Hepatocyte (in vitro differentiated cells): ENCODE data around the gene HOXD4.

Experiments used
- EZH2 ChIP-seq: fragments of 200-600 bp; sonication (generic); IDR thresholded peaks from 2 replicates; pipeline ENCODE4 v1.6.1; 2016; ENCODE audit warnings: antibody characterized with exemption, mild to moderate bottlenecking, borderline replicate concordance
- EZH2phosphoT487 ChIP-seq: fragments of 200-600 bp; sonication (generic); IDR thresholded peaks from one replicate; pipeline ENCODE4 v1.6.1; 2018; ENCODE audit warnings: antibody characterized with exemption, mild to moderate bottlenecking, low read depth, moderate library complexity; ENCODE audit not compliant: unreplicated experiment, severe bottlenecking
- TF ChIP-seq, protein P1 (sequence below): fragments of 200-600 bp; sonication (generic); IDR thresholded peaks from 2 replicates; pipeline ENCODE4 v1.5.1; 2016; ENCODE audit warnings: antibody characterized with exemption, mild to moderate bottlenecking; ENCODE audit not compliant: poor library complexity

DNA sequence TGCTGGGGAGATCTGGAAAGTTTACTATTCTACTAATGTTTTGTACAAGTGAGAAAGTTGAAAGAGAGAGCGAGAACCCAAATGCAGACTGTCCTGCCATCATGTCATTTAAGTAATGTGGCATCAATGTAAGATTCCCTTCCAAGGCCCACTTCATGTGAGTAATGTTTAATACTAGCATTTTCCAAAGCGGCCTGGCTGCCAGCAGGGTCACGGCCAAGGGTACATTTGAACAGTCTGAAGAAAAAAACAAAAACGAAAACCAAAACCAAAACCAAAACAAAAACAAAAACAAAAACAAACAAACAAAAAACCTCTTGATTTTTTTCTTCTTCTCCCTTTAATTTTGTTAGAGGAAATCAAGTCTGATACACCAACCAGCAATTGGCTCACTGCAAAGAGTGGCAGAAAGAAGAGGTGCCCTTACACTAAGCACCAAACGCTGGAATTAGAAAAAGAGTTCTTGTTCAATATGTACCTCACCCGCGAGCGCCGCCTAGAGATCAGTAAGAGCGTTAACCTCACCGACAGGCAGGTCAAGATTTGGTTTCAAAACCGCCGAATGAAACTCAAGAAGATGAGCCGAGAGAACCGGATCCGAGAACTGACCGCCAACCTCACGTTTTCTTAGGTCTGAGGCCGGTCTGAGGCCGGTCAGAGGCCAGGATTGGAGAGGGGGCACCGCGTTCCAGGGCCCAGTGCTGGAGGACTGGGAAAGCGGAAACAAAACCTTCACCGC, 32.6 kb upstream of the HOXD4 start:
- TF ChIP-seq, protein P1, sequence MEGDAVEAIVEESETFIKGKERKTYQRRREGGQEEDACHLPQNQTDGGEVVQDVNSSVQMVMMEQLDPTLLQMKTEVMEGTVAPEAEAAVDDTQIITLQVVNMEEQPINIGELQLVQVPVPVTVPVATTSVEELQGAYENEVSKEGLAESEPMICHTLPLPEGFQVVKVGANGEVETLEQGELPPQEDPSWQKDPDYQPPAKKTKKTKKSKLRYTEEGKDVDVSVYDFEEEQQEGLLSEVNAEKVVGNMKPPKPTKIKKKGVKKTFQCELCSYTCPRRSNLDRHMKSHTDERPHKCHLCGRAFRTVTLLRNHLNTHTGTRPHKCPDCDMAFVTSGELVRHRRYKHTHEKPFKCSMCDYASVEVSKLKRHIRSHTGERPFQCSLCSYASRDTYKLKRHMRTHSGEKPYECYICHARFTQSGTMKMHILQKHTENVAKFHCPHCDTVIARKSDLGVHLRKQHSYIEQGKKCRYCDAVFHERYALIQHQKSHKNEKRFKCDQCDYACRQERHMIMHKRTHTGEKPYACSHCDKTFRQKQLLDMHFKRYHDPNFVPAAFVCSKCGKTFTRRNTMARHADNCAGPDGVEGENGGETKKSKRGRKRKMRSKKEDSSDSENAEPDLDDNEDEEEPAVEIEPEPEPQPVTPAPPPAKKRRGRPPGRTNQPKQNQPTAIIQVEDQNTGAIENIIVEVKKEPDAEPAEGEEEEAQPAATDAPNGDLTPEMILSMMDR: peak; percentile 37
- no peak for TF ChIP-seq EZH2phosphoT487
- no peak for TF ChIP-seq EZH2
